RWPE1 (cell line): ENCODE results near the gene RNF208.

Source experiments
- CTCF ChIA-PET: fragments of 350-600 bp; sonication (Branson Sonifier 250); formaldehyde crosslinking; extraction: SDS; loops from one replicate; lab custom pipeline; 2021; lab: Yijun Ruan, JAX
- POLR2A ChIA-PET: fragments of 400-600 bp; formaldehyde crosslinking; extraction: SDS; loops from one replicate; lab custom pipeline; 2020; ENCODE audit warnings: antibody characterized with exemption; ENCODE audit not compliant: low non-redundant PET; lab: Yijun Ruan, JAX
- DNase-seq: peaks from one replicate; pipeline ENCODE4 v3.0.0; 2012; ENCODE audit warnings: low spot score
- H3K27ac ChIP-seq: fragments of 450-650 bp; 2 replicates; pipeline ENCODE4 v1.5.1; 2017
- TF ChIP-seq, protein P1 (sequence below): fragments of 450-650 bp; conservative IDR thresholded peaks from 2 replicates; pipeline ENCODE4 v1.5.1; 2017; ENCODE audit warnings: low read depth, mild to moderate bottlenecking

RNF208 gene

DNA sequence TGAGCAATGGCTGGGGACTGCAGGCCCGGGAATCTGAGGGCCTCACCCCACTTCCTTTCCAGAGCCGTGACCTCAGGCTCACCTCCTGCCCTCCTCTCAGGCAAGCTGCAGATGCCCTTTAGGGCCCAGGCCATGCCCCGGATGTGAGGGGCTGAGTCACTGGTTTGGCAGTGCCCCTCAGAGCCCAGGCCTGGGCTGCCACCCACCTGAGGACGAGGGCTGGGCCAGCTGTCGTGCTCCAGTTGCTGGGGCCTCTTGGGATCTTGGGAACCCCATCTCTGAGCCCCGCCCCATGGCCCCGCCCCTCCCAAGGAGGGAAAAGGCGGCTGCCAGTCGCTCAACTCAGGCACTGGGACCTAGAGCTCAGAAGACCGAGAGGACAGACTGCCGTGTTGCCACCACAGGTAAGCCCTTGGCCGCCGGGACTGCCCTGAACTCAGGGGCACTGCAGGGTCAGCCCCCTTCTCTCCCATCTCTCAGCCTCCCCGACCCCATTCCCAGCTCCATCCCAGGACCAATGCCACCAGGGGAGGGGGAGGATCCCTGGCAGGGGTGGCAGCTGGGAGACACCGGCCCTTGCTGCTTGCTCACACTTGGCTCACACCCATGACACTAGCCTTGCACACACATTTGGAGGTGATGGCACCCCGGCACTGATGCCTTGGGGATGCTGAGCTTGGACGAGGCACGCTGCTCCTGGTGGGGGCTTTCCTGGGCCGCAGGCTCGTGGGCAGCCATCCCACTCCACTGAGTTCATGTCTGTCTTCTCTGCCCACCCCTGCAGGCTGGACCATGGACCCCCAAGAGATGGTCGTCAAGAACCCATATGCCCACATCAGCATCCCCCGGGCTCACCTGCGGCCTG lies 3.0 kb upstream of the RNF208 start, which contains the start of gene CYSRT1:
Gene CYSRT1 (plus strand): TSS at position 345 of the 865 bp plus-strand sequence. CDS start 448 bp downstream, at position 793.
- peak; percentile 70 for DNase-seq
- TF ChIP-seq, protein P1, sequence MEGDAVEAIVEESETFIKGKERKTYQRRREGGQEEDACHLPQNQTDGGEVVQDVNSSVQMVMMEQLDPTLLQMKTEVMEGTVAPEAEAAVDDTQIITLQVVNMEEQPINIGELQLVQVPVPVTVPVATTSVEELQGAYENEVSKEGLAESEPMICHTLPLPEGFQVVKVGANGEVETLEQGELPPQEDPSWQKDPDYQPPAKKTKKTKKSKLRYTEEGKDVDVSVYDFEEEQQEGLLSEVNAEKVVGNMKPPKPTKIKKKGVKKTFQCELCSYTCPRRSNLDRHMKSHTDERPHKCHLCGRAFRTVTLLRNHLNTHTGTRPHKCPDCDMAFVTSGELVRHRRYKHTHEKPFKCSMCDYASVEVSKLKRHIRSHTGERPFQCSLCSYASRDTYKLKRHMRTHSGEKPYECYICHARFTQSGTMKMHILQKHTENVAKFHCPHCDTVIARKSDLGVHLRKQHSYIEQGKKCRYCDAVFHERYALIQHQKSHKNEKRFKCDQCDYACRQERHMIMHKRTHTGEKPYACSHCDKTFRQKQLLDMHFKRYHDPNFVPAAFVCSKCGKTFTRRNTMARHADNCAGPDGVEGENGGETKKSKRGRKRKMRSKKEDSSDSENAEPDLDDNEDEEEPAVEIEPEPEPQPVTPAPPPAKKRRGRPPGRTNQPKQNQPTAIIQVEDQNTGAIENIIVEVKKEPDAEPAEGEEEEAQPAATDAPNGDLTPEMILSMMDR: no peak
- H3K27ac ChIP-seq: peak within 1 kb of the TSS; percentile 95
- ChIA-PET CTCF (interaction anchor here (0.6 to 1.7 kb wide), 7 partner anchors 11 to 458 kb away, joined by 3 to 5 read pairs (median 4); no protein-coding TSS in a partner anchor), POLR2A (interaction anchor here (0.6 to 1.3 kb wide), 4 partner anchors 14 to 198 kb away, joined by 3 to 5 read pairs (median 4); partner anchors contain the start of genes ANAPC2, EXD3, NOXA1 and SSNA1)

DNA sequence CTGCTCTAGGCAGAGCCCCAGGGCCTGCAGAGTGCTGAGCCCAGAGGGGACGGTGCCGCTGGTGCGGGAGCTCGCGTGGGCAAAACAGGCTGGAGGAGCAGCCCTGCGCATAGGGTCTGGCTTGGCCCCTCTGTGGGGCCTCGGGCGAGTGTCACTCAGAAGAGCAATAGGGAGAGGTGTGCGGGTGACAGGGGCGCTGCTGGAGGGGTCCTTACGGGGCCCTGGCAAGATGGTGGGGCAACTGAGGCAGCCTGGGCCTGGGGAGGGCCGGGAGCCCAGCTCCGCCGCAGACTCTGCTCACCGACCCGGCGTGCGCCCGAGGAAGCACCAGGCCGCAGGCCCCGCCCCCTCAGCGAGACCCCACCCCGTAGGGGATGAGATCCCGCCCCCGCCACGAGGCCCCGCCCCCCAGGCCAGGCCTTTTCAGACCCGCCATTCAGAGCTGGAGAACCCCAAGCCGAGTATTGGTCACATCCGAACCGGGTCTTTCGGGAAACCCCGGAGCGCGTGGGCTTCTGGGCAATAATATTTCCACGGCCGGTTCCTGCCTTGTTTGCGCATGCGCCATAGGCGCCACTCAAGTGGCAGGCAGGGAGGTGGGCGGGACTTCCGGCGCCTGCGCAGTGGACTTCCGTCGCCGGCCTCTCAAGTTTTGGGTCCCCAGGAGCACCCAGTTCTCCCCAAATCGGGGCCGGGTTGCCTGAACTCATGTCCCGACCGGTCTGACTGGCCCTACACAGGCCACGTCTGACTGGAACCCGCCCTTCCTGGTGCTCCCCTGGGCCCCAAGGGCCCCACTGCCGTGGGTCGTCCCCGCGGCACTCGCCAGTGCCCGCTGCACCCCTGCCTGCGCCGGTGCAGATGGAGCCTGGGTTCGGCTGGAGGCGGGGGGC lies 1.3 kb upstream of the RNF208 start:
- peak; percentile 99 for DNase-seq
- ChIA-PET POLR2A (interaction anchor here (0.6 to 1.5 kb wide), 8 partner anchors 14 to 223 kb away, joined by 3 to 7 read pairs (median 4); no protein-coding TSS in a partner anchor), CTCF (interaction anchor here (0.5 to 2.1 kb wide), 7 partner anchors 9 to 94 kb away, joined by 3 to 16 read pairs (median 4); partner anchors contain the start of genes NDOR1, SSNA1 and TMEM203)
- TF ChIP-seq, protein P1: no peak
- peak overlapping the region; percentile 95 for H3K27ac ChIP-seq

DNA sequence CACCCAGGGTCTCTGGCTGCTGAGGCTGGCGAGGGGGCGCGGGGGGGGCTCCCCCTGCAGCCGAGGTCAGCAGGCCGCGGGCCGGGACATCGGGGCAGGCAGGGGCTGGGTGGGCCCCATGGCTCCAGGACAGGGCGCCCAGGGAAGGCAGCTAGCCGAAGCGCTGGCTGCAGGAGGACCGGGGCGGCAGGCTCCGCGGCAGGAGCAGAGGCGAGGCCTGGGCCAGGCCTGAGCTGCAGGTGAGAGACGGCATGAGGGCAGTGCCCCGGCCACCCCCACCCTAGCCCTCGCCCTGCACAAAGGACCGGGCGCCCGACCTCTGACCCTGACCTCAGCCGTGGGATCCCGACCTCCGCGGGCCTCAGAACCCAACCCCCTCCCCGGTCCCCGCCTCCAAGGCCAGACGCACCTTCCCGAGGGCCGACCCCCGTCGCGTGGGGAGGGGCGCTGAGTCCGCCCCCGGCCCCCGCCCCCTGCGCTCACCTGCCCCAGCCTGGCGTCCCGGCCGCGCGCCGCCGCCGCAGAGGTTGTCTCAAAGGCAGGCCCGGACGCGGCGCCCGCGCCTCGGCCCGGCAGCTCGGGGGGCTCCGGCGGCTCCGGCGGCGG lies 431 bp downstream of the RNF208 start:
- ChIA-PET POLR2A (interaction anchor here (0.6 to 0.7 kb wide), 3 partner anchors 21 to 193 kb away, joined by 3 to 5 read pairs (median 3); partner anchors contain the start of gene SSNA1), CTCF (interaction anchor here (2.1 kb wide), 1 partner anchor 15 kb away, joined by 16 read pairs; no protein-coding TSS in a partner anchor)
- TF ChIP-seq, protein P1: no peak
- H3K27ac ChIP-seq: peak overlapping the region; percentile 95
- no peak for DNase-seq

DNA sequence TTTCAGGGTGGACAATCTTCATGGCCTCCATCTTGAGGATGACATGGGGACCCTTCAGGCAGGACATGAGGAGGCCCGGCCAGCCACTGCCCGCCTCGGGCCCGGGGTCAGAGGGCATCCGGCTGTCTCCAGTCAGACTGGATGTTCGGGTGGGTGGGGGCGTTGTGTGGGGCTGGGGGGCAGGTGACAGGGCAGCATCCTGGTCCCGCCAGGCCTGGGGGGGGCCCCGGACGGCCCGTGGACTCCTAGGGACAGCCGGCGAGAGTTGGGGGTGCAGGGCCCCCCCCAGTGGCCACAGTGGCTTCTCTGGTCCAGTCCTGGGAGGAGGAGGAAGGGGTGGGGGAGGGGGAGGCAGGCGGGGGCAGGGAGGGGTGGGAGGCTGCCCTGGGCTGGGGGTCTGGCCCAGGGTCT lies 940 bp downstream of the RNF208 start:
- TF ChIP-seq, protein P1: no peak
- CTCF ChIA-PET: no interaction called here
- POLR2A ChIA-PET: interaction anchor here (0.6 to 0.7 kb wide), 2 partner anchors 23 to 194 kb away, joined by 3 to 4 read pairs; no protein-coding TSS in a partner anchor
- DNase-seq: no peak
- no peak overlapping the region; the same call in 1 of the 2 replicates for H3K27ac ChIP-seq

DNA sequence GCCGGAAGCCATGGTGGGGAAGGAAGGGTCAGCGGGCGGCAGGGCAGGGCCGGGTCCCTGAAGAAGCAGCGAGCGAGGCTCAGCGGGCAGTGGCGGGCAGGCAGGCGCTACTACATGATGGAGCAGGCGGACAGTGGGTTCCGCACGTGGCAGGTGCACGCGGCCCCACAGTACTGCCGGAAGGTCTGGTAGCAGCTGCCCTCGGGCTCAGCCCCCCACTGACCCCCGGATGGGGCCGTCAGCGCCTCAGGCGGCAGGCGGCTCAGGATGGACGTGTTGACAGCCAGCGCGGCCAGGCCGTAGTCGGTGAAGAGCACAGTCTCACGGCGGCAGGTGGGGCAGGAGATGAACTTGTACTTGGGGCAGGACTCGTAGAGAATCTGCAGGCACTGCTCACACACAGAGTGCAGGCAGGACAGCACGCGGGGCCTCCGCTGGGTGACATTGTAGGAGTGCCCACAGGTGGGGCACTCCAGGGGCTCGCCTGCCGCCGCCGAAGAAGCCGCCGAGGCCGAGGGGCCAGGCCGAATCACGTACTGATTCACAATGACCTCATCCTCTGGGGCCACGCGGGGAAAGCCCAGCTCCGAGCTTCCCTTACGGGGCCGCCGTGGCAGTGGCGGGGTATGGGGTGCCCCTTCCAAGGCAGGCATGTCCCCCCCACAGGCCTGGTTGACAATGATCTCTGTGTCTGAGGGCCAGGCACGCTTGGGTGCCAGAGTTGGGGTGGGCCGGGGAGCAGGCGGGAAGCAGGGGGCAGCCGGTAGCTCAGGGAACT lies 1.5 kb downstream of the RNF208 start:
- no peak for DNase-seq
- H3K27ac ChIP-seq: peak overlapping the region; percentile 82
- ChIA-PET POLR2A (interaction anchor here (0.6 to 0.7 kb wide), 2 partner anchors 22 to 194 kb away, joined by 3 to 4 read pairs; no protein-coding TSS in a partner anchor), CTCF (interaction anchor here (0.7 to 1.1 kb wide), 2 partner anchors 105 to 125 kb away, joined by 3 read pairs; no protein-coding TSS in a partner anchor)
- TF ChIP-seq, protein P1: no peak
